ENCODE measurements around the gene MRAS.

Gene MRAS

DNA sequence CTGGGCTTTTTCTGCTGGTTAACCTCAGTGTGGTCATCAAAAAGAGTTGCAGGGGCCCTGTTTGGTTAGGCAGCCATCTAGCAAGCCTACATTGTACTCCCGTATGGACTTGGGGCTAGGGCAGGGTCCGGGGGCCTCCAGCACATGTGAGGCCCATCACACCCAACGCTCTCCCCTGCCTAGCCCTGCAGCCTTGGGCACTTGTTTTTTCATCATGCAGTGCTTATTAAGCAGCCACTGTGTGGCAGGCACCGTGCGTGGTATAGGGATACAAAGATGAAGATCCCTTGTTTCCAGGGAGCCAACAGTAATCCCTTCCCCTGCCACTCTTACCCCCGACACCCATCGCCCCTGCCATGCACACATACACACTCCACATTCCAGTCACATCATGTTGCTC, 14.2 kb downstream of the MRAS start:
- no peaks in the 10 kb centered on the region for H3K36me3 ChIP-seq (ENCODE audit: control insufficient read depth in 2 of 2, insufficient read depth in 1 of 2, low read length in 2 of 2)
- H3K4me3 ChIP-seq (ENCODE audit: low read depth, low read length), result no peak overlapping the region
- ChIA-PET POLR2A (no interaction called here), CTCF (interaction anchor here (0.6 kb wide), 1 partner anchor 1660 kb away, joined by 3 read pairs; no protein-coding TSS in a partner anchor)
- no peaks in the 10 kb centered on the region for H3K9me3 ChIP-seq (ENCODE audit: control insufficient read depth, insufficient read depth, low read depth, low read length)
- TF ChIP-seq ZBTB17 (tag by site-specific recombination; IDR thresholded peaks at IDR 0.05) (no peak), ZBTB7A (tag by site-specific recombination; IDR thresholded peaks at IDR 0.05; ENCODE audit: low read depth) (no peak)
- TF ChIP-seq, protein P1, sequence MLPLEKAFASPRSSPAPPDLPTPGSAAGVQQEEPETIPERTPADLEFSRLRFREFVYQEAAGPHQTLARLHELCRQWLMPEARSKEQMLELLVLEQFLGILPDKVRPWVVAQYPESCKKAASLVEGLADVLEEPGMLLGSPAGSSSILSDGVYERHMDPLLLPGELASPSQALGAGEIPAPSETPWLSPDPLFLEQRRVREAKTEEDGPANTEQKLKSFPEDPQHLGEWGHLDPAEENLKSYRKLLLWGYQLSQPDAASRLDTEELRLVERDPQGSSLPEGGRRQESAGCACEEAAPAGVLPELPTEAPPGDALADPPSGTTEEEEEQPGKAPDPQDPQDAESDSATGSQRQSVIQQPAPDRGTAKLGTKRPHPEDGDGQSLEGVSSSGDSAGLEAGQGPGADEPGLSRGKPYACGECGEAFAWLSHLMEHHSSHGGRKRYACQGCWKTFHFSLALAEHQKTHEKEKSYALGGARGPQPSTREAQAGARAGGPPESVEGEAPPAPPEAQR (tag by site-specific recombination; IDR thresholded peaks at IDR 0.05), result no peak
- H3K27ac ChIP-seq (ENCODE audit: extremely low read depth, low read depth, low read length), result no peak overlapping the region
- H3K4me1 ChIP-seq (ENCODE audit: control insufficient read depth, insufficient read depth, low read length), result no peaks in the 10 kb centered on the region

DNA sequence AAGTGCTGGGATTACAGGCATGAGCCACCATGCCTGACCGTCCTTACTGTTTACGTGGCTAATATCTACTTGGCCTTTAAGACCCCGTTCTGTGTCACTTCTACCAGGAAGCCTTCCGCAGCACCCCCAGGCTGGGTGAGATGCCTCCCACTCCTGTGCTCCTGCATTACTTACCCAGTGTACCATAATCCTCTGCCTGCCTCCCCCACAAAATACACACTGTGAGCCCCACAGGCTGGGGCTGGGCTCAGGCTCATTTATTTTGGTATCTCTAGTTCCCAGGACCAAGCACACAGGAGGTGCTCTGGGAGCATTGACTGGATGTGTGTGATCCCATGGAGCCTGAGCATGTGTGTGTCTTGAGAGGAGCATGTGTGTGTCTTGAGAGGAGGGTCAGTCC, 14.9 kb downstream of the MRAS start:
- no peaks in the 10 kb centered on the region for H3K36me3 ChIP-seq (ENCODE audit: control insufficient read depth in 2 of 2, insufficient read depth in 1 of 2, low read length in 2 of 2)
- no peak overlapping the region for H3K4me3 ChIP-seq (ENCODE audit: low read depth, low read length)
- no peak for TF ChIP-seq ZNF23 (tag by site-specific recombination; IDR thresholded peaks at IDR 0.05; ENCODE audit: borderline replicate concordance)
- TF ChIP-seq ZNF19 (tag by site-specific recombination; IDR thresholded peaks at IDR 0.05; ENCODE audit: low read depth), result no peak
- no peak for TF ChIP-seq ZNF747 (tag by site-specific recombination; IDR thresholded peaks at IDR 0.05)
- POLR2A ChIA-PET, result no interaction called here
- H3K9me3 ChIP-seq (ENCODE audit: control insufficient read depth, insufficient read depth, low read depth, low read length), result no peaks in the 10 kb centered on the region
- CTCF ChIA-PET, result interaction anchor here (1.4 kb wide), 1 partner anchor 11 kb away, joined by 6 read pairs; no protein-coding TSS in a partner anchor
- H3K27ac ChIP-seq (ENCODE audit: extremely low read depth, low read depth, low read length), result no peak overlapping the region
- no peaks in the 10 kb centered on the region for H3K4me1 ChIP-seq (ENCODE audit: control insufficient read depth, insufficient read depth, low read length)

DNA sequence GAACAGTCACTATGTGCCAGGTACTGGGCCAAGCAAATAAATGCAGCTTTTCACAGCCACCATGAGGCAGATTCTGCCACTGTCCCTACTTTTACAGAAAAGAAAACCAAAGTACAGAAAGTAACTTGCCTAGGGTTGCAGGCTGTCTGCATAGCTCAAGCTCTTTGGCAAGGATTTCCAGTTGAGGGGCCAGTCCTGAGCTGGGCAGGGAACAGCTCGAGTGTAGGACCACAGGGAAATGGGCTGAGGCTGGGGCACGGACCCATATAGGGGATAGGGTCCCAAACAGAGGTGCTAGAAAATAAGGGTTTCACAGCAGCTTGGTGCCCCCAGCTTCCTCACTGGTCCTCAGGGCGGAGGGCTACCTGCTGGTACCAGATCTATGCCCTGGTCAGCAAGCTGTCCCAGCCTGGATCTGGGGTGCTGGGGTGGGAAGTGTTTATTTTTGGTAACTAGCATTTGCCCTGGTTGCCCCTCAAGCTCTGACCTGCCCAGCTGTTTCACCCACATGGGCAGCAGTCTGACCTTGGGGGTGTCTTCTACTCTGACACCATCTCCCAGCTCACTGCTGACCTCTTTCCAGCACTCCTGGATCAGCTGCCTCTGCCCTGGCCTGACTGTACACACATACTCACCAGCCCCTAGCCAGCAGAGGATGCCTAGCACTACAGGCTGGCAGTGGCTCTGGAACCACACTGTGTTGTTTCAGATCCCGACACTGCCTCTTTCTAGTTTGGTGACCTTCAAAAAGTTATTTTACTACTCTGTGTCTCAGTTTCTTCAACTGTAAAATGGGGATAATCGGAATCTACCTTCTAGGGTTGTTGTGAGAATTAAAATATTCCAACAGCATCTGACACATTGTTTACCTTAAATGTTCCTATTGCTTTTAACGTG, 16.2 kb downstream of the MRAS start:
- CTCF ChIA-PET, result interaction anchor here (0.7 to 1.4 kb wide), 2 partner anchors 10 to 13 kb away, joined by 3 to 6 read pairs; no protein-coding TSS in a partner anchor
- Histone ChIP-seq H3K4me1 (ENCODE audit: control insufficient read depth, insufficient read depth, low read length) (no peaks in the 10 kb centered on the region), H3K27ac (ENCODE audit: extremely low read depth, low read depth, low read length) (no peak overlapping the region), H3K4me3 (ENCODE audit: low read depth, low read length) (no peak overlapping the region), H3K36me3 (ENCODE audit: control insufficient read depth in 2 of 2, insufficient read depth in 1 of 2, low read length in 2 of 2) (no peaks in the 10 kb centered on the region), H3K9me3 (ENCODE audit: control insufficient read depth, insufficient read depth, low read depth, low read length) (no peaks in the 10 kb centered on the region)
- POLR2A ChIA-PET, result no interaction called here
- TF ChIP-seq ZNF670 (tag by site-specific recombination; IDR thresholded peaks at IDR 0.05; ENCODE audit: low read depth), result no peak
- no peak for TF ChIP-seq KLF9 (tag by site-specific recombination; IDR thresholded peaks at IDR 0.05; ENCODE audit: low read depth)
- TF ChIP-seq, protein P2, sequence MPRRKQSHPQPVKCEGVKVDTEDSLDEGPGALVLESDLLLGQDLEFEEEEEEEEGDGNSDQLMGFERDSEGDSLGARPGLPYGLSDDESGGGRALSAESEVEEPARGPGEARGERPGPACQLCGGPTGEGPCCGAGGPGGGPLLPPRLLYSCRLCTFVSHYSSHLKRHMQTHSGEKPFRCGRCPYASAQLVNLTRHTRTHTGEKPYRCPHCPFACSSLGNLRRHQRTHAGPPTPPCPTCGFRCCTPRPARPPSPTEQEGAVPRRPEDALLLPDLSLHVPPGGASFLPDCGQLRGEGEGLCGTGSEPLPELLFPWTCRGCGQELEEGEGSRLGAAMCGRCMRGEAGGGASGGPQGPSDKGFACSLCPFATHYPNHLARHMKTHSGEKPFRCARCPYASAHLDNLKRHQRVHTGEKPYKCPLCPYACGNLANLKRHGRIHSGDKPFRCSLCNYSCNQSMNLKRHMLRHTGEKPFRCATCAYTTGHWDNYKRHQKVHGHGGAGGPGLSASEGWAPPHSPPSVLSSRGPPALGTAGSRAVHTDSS (tag by site-specific recombination; IDR thresholded peaks at IDR 0.05), result no peak
- TF ChIP-seq, protein P3, sequence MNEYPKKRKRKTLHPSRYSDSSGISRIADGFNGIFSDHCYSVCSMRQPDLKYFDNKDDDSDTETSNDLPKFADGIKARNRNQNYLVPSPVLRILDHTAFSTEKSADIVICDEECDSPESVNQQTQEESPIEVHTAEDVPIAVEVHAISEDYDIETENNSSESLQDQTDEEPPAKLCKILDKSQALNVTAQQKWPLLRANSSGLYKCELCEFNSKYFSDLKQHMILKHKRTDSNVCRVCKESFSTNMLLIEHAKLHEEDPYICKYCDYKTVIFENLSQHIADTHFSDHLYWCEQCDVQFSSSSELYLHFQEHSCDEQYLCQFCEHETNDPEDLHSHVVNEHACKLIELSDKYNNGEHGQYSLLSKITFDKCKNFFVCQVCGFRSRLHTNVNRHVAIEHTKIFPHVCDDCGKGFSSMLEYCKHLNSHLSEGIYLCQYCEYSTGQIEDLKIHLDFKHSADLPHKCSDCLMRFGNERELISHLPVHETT (tag by site-specific recombination; IDR thresholded peaks at IDR 0.05), result no peak
- TF ChIP-seq, protein P4, sequence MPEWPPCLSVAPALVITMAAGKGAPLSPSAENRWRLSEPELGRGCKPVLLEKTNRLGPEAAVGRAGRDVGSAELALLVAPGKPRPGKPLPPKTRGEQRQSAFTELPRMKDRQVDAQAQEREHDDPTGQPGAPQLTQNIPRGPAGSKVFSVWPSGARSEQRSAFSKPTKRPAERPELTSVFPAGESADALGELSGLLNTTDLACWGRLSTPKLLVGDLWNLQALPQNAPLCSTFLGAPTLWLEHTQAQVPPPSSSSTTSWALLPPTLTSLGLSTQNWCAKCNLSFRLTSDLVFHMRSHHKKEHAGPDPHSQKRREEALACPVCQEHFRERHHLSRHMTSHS (tag by site-specific recombination; IDR thresholded peaks at IDR 0.05), result no peak
- TF ChIP-seq ZFP41 (tag by site-specific recombination; IDR thresholded peaks at IDR 0.05; ENCODE audit: borderline replicate concordance), result no peak
- no peak for TF ChIP-seq ZNF112 (tag by site-specific recombination; IDR thresholded peaks at IDR 0.05)
- TF ChIP-seq ZNF843 (tag by site-specific recombination; IDR thresholded peaks at IDR 0.05), result no peak
- TF ChIP-seq FEZF1 (tag by site-specific recombination; IDR thresholded peaks at IDR 0.05), result no peak
- TF ChIP-seq IKZF3 (tag by site-specific recombination; IDR thresholded peaks at IDR 0.05), result no peak
- TF ChIP-seq ZNF10 (tag by site-specific recombination; IDR thresholded peaks at IDR 0.05), result no peak
- TF ChIP-seq, protein P5, sequence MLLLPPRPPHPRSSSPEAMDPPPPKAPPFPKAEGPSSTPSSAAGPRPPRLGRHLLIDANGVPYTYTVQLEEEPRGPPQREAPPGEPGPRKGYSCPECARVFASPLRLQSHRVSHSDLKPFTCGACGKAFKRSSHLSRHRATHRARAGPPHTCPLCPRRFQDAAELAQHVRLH (tag by site-specific recombination; IDR thresholded peaks at IDR 0.05), result no peak
- TF ChIP-seq, protein P6, sequence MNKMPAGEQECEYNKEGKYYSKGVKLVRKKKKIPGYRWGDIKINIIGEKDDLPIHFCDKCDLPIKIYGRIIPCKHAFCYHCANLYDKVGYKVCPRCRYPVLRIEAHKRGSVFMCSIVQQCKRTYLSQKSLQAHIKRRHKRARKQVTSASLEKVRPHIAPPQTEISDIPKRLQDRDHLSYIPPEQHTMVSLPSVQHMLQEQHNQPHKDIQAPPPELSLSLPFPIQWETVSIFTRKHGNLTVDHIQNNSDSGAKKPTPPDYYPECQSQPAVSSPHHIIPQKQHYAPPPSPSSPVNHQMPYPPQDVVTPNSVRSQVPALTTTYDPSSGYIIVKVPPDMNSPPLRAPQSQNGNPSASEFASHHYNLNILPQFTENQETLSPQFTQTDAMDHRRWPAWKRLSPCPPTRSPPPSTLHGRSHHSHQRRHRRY (tag by site-specific recombination; IDR thresholded peaks at IDR 0.05), result no peak
- TF ChIP-seq ZFP69B (tag by site-specific recombination; IDR thresholded peaks at IDR 0.05), result no peak
- no peak for TF ChIP-seq ZNF324 (tag by site-specific recombination; IDR thresholded peaks at IDR 0.05)
- TF ChIP-seq OVOL3 (tag by site-specific recombination; IDR thresholded peaks at IDR 0.05), result no peak

Measured in HEK293 (cell line).